HG03159 (cell line): ENCODE results near the gene IGF1R.

ENCODE experiments used
- ATAC-seq: cut with Tn5 transposase; IDR thresholded peaks from one replicate; pipeline ENCODE4 v1.9.1; 2021; ENCODE audit warnings: mild to moderate bottlenecking, moderate library complexity; ENCODE audit not compliant: unreplicated experiment

Gene IGF1R

DNA sequence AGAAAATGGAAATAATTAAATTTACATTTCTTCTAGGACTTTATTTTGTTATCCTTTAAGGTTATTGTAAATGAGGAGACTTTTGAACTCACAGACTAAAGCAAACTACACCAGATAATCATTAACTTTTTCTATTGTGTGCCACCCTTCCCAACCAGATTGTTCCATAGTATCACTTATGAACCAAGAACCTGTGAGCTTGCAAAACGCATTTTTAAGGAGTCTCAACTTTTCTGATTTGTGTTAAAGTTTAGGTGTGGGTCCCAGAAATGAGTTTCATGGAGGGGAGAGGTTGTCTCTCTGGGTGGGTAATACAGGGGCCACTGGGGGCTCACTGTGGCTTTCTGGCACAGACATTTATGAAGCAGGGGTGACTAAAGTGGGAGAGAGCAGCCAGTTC, 75.7 kb downstream of the IGF1R start:
- ATAC-seq: no peak

DNA sequence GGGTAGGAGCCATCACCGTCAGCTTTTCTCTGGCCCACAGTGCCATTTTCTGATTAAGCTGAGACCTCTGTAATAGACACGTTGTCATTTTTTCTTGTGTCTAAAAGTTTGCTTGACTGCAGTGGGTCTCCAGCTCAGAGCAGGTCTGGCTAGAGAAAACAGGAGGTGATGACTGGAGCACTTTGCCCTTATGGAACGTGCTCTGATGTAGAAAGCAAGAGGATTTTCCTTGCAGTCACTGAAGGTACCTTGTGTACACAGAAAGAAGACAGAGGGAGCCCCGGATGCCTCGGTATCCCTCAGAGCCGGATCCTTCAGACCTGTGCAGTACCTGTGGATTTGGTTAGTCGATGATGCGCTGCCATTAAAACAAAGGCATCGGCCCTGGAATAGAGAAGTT, 76.2 kb downstream of the IGF1R start:
- ATAC-seq: no peak

DNA sequence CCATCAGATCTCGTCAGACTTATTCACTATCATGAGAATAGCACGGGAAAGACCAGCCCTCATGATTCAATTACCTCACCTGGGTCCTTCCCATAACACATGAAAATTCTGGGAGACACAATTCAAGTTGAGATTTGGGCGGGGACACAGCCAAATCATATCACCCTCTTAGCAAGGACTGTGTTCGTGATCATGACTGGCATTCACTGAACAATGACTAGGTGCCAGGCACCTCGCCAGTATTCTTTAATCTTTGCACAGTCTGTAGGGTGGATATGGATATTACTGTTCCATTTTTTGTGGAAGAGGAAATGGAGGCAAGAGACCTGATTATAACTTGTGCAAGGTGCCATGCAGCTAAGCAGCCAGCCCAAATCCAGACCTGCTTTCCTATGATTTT, 77.5 kb downstream of the IGF1R start:
- ATAC-seq: no peak

DNA sequence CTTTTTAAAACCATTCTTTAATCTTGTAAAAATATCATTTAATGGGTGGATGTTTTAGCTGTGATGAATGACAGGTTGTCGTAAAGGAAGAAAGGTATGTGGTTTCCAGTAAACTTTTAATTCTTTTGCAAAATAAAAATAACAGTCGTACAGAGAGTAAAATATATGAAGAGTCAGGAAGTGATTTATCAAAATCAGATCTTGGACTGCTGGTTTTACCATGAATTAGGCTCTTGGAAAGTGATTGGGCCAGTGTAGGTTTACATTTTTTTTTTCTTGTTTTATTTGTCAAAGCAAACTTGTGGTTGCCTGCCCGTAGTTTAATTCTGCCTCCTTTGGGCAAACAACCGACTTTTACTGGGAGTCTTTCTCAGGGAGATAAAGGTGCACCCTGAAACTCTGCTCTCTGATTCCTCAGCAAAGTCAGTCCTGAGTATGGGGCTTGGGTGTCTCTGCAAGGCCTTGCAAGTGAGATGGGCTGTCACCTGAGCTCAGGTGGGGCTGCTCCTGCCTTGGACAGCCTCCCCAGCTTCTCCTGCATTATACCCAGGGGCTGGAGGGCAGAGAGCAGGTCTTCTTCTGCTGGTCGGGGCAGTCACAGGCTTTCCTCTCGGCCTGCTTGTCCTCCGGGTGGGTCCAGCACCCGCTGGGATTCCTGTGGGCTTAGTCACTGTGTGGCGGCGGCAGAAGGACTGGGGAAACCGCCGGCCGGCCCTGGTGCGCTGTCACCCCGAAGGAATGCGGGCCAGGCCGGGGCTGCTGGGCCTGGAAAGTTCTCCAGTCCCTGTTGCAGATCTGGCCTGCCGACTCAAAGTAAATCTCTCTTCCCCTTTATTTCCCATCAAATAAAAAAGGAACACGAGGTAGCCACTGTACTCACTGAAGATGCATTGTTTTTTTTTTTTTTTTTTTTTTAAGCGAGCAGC, 79.0 kb downstream of the IGF1R start:
- ATAC-seq: no peak

DNA sequence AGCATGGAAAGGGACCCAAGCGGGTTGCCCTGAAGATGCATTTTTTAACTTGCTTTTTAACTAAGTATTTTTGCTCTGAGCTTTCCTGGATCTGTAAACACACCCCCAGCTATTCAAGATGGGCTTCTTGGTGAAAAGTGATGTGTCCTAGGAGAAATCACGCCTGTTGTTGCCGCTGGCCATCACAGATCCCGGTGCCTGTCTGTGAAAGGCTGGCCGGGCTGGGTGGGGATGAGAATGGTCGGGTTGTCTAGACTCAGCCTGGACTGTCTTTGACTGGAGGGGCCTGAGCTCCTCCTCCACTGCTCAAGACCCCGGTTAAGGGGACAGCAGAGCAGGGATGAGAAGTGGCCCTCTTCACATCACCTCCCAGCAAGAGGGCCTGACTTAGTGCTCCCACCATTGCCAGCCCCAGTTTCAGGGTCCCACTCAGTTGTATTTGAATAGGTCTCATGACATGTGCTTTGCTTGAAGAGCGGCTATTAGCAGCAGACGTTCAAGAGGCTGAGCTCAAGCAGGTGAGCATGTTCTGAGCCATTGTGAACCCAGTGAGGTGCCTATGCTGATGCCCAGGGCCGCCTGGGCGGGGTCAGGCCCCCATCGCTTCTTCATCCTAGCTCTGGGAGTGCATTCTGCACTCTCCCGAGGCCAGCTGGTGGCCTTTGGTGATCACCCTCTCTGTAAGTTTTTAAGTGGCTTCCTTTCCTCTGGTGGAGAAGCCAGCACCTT, 79.9 kb downstream of the IGF1R start:
- no peak for ATAC-seq

DNA sequence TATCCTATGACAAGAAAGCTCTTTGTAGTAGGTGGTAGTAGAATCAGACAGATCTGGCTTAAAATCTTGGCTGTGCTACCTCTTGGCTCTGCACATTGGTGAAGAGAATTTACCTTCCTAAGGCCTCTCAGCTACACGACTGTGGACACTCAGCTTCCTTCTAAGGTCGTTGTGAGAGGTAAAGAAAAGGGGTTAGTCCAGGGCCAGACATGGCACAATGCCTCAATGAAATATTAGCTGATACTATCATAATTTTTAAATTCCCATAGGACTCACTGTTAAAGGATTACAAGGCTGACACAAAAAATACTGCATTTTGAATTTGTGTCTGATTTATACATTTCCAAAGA, 80.4 kb downstream of the IGF1R start:
- ATAC-seq: no peak

DNA sequence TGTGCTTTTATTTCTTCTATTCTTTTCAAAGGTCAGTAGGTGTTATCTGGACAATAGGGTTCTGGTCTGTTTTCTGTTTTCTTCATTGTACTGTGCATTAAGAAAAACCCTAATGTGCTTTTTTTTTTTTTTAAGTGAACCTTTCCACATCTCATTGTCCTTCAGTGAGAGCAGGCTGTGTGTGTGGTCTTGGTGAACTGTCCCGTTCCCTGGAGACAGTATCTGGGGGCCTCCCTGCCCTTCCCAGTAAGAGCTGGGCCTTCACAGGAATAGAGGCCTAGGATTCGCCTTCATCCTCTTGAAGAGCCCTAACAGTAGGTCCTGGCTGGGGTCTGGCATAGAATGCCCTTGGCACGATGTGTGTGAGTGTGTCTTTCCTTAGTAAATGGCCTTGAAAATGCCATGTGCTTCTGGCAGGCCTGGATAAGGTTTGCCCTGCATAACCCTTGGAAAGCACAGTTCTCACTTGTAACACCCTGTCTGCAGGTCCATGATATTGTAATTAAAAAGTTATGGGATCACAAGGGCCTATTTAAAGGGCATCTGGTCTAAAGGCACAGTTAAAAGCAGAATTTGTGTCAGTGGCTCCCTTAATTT, 81.2 kb downstream of the IGF1R start:
- no peak for ATAC-seq

DNA sequence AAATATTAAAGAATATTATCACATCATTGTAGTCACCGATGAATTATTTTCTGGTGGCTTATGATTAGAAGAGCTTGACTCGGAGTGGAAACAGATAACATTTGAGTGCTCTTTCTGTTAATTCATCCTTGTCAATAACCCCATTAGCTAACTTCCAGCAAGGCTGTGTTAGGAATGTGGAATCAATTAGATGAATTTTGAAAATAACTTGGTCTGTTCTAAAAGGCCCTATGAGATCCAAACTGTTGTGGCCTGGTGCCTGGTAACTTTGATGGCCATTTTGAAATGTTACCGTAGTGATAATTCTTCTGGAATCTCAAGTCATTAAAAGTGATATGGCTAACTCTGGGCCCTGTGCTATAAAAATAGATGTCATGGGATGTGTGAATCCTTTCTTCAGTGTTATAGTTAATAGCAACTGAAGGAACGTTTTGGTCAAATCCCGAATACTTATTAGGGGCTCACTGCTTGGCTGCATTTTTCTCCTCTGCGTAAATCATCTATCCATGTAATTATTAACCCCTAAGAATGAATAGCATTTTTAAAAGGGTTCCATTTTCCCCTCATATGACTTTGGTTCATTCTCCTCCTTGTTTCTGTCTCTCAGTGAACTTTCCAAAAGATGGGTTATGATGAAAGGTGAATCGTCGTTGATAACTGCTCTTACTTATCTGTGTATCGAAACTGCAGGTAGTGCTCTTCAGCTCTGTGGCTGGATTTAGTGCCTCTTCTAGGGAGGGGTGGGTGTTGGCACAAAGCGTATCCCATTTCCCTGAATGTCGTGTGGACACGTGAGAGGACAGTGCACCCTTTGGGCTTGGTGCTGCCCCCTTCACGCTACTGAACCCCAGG, 82.7 kb downstream of the IGF1R start:
- ATAC-seq: no peak

DNA sequence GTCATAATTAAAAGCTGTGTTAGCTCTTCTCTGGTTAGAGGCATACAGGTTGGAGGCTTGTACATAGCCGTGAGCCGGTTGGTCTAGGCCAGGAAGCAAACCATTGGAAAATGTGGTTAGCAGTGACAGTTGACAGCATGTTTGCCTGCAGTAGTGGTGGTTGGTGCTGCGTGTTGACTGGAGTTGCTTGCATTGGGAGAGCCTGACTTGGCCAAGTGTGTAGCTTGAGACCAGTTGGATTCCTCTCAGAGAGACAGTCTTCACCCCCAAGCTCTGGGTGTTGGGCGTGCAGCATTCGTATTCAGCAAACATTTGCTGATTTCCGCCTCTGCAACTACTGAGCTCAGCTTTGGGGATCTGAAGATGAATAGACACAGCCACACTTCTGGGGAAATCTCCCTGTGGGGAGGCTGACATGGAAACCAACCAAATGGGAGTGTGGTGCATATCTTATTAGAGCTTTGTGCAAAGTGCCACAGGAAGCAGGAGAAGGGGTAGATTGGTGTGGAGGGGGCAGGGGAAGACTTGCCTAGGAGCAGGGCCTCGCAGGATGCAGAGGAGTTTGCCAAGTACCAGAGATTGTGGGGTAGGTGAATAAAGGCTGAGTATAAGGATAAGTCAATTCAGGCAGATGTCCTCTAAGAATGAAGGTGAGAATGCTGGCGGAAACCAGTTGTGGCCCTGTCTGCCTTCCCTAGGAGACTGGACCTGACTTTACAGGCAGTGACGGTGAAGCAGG, 83.5 kb downstream of the IGF1R start:
- no peak for ATAC-seq

DNA sequence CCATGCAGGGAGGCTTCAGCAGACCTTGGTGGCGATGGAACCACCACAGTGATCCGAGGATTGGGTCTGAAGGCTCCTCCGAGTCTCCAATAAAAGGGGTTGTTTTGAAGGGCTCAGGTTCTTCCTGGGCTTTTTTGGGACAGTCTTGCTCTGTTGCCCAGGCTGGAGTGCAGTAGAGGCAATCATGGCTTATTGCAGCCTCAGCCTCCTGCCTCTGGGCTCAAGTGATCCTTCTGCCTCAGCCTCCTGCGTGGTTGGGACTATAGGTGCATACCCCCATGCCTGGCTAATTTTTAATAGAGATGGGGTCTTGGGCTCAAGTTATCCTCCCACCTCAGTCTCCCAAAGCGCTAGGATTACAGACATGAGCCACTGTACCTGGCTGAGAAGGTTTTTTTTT, 84.8 kb downstream of the IGF1R start:
- ATAC-seq: no peak

DNA sequence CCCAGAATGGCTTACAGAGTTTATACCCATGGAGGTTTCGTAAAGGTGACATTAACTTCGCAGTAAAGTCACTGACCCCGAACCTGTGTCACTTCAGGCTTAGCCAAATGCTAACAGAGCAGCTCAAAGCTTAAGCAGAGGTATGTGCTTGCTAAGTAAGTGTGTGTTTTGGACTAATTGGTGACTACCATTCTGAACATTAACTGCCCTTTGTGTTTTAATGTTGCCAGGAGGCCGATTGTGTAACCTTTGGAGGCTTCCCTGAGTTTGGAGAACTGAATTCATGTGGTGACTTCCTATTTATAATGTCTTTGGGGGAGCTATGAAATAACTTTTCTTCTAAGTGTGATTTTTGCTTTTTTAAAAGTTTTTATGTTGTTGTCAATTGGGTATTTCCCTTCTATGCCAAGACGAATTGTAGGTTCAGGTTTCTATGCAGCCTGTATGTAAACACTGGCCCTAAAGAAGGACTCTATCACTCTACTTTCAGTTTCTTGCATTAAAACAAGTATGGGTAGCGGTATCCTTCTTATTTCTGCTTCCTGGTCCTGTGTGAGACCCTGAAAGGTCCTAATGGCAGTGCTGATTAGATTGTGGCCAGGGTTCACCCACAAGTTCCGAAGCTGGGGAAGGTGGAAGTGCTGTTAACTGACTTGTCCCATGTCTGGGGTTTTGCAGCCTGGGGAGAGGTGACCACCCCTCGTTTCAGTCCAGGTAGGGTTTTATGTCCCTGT, 86.3 kb downstream of the IGF1R start:
- no peak for ATAC-seq

DNA sequence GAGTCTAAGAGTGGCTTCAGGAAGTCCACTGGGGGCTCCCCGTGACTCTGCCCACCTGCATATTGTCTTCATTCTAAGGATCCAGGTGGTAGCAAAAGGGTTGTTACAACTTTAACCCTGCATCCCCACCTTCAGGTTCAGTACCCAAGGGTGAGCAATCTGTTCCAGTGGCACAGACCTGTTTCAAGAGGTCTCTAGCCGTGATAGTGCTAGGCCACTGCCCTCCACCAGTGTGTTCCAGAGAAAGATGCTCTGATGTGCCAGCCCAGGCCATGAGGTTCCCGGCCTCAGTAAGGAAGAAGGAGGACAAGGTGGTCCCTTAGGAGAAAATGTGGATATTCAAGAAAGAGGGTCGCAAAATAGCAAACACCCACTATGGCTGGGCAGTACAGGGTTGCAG, 87.0 kb downstream of the IGF1R start:
- no peak for ATAC-seq

DNA sequence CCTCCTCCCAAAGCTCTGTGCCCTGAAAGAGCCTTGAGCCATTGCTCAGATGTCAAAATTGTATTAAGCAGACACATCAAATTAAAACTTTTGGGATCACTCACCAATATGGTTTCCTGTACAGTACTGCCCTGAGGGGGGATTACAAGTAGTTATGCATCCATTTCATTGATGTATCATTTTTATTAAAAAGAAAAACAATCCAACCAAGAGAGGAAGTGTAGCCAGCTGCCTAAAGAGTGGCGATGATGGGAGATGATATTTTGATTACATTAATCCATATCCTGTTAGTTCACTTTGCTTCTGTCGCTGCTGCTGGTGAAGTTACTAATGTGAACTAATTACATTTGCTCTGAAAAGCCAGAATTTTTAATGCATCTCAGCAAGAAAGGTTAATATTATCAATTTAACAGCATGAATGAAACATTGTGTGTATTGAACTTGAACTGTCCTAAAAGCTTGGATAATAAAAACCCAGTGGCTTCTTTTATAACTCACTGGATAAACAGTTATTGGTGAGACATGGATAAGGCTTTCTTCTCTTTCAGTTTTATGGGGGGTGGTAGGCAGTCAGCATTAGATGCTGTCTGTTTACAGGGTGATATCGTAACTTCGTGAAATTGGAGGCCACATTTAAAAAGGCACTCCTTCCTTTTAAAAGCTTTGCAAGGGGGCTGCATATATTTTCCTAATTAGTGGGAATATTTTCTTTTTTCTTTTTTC, 87.7 kb downstream of the IGF1R start:
- ATAC-seq: no peak

DNA sequence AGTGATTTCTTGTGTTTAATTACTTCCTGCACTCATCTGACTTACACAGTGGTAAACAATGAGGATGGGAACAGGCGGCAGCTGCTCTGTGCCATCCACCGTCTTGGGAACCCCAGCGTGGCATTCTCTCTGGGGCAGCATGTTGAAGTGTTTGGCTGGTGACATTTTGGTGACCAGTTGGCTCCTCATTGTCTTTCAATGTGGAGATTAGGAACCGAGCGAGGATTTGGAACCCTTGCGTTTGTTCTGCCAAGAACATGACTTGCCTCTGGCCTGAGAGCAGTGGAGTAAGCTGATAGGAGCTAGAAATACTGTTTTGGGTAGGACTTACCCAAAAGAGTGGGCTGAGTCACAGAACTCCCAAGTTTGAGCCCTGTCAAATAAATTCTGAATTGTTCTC, 88.8 kb downstream of the IGF1R start:
- no peak for ATAC-seq

DNA sequence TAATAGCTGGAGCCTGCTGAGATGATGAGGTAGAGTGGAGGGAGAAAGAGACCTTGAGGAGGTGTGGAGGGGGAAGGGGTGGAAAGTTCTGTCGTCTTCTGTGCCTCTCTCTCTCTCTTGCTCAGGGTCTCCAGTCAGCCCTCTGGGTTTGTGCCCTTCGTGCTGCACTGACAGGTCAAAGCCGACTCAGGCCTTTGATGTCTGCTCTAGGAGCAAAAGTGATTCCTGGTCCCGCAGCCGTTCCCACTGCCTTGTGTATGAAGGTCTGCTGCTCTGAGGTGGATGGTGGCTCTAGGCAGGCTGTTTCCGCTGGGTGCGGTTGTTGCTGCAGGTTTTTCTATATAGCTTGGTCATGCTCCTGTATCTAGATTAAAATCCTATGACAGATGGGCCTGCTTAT, 89.4 kb downstream of the IGF1R start:
- no peak for ATAC-seq

DNA sequence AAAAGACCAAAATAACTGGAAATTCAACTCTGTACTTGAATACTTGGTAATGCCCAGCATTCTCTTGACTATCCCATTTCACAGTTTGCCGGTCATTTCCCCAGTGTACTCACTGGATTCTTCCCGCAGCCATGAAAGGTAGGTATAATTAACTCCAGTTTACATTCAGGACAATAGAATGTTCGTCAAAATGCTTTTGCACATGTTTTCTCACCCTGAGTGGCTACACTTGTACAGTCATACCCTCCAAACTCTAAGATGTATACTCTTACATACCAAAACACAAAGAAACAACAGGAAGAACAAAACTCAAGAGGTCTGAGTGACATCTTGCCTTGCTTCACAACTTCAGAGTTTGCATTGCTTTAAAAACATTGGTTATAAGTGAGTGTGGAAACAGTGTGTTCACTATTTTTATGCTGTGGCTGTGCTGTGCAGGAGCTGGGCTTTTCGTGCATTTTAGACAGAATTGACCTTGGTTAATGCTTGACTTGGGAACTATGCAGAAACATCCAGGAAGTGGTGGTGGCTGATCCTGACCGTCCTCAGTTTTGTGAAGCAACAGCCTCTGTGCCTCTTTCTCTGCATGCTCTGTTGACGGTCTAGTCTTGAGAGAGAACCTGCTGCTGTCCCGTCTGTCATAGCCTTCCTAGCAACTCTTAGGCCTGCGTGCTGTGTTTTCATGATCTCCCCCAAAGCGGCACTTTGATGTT, 90.5 kb downstream of the IGF1R start:
- ATAC-seq: no peak

DNA sequence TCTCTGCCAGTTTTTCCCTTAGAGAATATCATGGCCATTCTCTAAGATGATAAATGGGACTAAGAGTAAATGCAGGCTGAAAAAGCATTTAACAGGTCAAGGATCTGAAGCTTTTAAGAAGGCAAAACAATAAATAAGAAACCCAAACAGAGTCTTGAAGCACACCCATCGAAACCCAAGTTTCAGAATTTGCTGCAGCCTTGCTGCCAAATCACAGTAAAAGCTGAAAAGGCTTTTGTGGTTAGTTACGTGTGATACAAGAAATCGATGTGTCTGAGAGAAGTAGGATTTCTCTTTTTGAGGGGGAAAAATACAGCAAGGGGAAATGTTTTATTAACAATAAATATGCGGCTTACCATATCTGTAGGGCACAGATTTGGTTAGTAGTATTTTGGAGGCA, 92.0 kb downstream of the IGF1R start:
- no peak for ATAC-seq

DNA sequence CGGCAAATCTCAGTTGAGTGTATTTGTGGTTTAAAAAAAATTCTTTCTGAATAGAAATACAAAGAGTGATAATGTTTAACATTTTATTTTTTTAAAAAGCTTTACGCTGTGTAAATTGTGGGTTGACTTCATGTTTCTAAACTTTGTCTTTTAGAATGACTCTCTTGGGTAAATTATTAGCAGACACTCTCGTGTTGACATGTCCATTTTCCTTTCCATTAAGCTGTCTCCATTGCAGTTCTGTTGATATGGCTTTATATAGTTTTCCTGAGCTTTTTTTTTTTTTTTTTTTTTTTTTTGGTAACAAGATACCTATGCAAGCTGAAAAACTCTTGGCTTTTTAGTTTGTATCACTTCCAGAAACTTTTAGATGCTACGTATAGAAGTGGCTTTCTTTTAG, 92.6 kb downstream of the IGF1R start:
- no peak for ATAC-seq
